Measurements from ENCODE around the gene CALM3.
"Not testable (repeated sequence)": the region's sequence is repeated elsewhere in the genome, so short reads cannot be mapped to it uniquely, and the experiment has no call there.

The CALM3 gene
- total RNA-seq, result 120 to 157 (median 136) reads per million in 4 experiments

- no peak for DNase-seq
These were observed at the start of gene CALM3 for GRCh38 chr19:46601318-46602224. TSS of gene CALM3 (plus strand) at chr19:46601330. CDS start at chr19:46601435, 105 bp downstream.

GRCh38 chr19:46552891-46553290 is 48.2 kb upstream of the CALM3 start:
- DNase-seq, result no peak

GRCh38 chr19:46554161-46554560 is 47.0 kb upstream of the CALM3 start:
- no peak for DNase-seq

- no peak for DNase-seq
These were observed 45.4 kb upstream of the CALM3 start for GRCh38 chr19:46555628-46556280.

GRCh38 chr19:46556471-46556870 is 44.7 kb upstream of the CALM3 start:
- not testable (repeated sequence) for DNase-seq

GRCh38 chr19:46559203-46559602 is 41.9 kb upstream of the CALM3 start:
- DNase-seq, result no peak

- not testable (repeated sequence) for DNase-seq
These were observed 41.5 kb upstream of the CALM3 start for GRCh38 chr19:46559675-46560074.

GRCh38 chr19:46564701-46565100 is 36.4 kb upstream of the CALM3 start:
- DNase-seq, result no peak

DNA sequence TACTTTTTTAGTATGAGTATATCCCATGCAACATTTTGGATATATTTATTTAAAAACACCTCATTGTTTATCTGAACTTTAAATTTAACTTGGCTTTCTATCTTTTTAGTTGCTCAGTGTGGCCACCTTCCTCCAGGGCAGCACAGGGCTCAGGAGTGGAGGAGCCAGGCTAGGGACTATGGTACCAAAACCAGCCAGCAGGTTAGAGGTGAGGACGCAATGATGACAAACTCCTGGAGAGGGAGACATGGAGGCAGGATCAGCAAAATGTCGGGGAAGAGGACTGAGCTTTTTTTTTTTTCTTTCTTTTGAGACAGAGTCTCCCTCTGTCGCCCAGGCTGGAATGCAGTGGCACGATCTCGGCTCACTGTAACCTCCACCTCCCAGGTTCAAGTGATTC is 29.6 kb upstream of the CALM3 start:
- DNase-seq, result no peak

GRCh38 chr19:46573679-46574498 is 27.2 kb upstream of the CALM3 start:
- DNase-seq, result no peak

DNA sequence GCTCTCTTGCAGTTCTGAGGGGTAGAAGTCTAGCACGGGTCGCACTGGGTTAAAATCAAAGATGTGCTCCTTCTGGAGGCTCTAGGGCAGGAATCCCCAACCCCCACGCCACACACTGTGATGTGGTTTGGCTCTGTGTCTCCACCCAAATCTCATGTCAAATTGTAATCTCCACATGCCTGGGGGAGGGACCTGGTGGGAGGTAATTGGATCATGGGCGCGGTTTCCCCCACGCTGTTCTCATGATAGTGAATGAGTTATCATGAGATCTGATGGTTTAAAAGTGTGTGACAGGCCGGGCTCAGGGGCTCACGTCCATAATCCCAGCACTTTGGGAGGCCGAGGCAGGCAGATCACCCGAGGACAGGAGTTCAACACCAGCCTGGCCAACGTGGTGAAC is 26.6 kb upstream of the CALM3 start:
- no peak for DNase-seq

DNA sequence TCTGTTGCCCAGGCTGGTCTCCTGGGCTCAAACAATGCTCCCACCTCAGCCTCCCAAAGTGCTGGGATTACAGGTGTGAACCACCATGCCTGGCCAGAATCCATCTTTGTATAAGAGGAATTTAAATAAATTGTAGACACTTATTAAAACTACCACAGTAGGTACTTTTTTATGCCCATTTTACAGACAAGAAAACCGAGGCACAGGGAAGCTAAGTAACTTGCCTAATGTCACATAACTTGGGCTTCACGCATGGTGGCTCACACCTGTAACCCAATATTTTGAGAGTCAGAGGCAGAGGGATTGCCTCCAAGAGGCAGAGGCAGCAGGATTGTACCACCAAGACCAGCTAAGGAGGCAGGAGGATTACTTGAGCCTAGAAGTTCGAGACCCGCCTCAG is 22.7 kb upstream of the CALM3 start:
- DNase-seq, result no peak

- peak; percentile 12 for DNase-seq
These were observed 21.7 kb upstream of the CALM3 start for GRCh38 chr19:46579361-46579879.

GRCh38 chr19:46580247-46580646 is 20.9 kb upstream of the CALM3 start:
- DNase-seq, result no peak

DNA sequence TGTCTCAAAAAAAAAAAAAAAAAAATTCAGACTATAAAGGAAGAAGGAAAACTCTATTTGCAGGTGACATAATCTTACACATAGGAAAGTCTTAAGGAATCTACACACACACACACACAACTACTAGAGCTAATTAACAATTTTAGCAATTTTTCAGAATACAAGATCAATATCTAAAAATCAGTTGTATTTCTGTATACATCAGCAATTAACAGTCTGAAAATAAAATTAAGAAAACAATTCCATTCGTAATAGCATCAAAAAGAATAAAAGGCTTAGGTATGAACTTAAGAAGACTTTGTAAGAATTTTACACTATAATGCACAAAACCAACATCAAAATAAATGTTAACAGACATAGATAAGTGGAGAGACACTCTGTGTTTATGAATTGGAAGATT is 15.6 kb upstream of the CALM3 start:
- DNase-seq, result no peak

DNA sequence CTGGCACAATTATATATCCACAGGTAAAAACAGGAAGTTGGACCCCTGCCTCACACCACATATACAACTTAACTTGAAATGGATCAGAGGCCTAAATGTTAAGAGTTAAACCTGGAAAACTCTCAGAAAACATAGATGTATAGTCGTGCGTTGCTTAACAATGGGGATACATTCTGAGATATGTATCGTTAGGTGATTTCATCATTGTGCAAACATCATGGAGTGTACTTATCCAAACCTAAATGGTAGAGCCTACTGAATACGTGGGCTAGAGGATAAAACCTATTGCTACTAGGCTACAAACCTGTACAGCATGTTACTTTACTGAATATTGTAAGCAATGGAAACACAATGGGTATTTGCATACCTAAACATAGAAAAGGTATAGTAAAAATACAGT is 14.8 kb upstream of the CALM3 start:
- no peak for DNase-seq

DNA sequence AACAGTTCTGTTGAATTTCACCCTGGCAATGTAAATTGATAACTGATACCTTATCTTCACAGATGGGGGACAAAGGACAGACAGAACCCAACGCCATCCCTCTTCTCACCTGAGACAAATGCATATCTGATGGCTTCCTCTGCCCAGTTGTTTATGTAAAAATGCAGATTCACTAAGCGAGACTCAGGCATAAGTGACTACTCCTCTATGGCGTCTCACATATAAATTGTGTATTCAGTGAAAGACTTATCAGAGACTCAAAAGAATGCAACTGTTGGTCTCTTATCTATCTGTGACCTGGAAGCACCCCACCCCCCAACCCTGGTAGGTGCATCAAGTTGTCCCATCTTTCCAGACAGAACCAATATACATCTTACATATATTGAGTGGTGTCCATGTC is 13.3 kb upstream of the CALM3 start:
- no peak for DNase-seq

- DNase-seq, result no peak
These were observed 9.9 kb upstream of the CALM3 start for GRCh38 chr19:46591254-46591653.

DNA sequence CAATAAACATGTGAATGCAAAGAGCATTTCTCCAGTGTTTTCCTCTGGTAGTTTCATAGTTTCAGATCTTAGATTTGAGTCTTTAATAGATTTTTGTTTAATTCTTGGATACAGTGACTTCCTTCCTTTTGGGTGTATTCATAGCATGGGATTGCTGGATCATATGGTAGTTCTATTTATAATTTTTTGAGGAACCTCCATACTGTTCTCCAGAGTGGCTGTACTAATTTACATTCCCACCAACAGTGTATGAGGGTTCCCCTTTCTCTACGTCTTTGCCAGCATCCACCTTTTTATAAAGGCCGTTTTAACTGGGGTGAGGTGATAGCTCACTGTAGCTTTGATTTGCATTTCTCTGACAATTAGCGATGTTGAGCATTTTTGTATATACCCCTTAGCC is 9.3 kb upstream of the CALM3 start:
- DNase-seq, result no peak

DNA sequence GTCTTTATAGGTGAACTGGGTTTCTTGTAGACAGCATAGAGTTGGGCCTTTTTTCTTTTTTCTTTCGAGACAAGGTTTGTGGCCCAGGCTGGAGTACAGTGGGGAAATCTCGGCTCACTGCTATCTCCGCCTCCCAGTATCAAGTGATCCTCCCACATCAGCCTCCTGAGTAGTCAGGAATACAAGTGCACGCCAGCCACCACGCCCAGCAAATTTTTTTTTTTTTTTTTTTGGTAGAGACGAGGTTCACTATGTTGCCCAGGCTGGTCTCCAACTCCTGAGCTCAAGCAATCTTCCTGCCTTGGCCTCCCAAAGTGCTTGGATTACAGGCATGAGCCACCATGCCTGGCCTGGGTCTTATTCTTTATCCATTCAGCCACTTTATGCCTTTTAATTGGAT is 5.1 kb upstream of the CALM3 start:
- DNase-seq, result no peak

- no peak for DNase-seq
These were observed 2.7 kb upstream of the CALM3 start for GRCh38 chr19:46598372-46598917.

DNA sequence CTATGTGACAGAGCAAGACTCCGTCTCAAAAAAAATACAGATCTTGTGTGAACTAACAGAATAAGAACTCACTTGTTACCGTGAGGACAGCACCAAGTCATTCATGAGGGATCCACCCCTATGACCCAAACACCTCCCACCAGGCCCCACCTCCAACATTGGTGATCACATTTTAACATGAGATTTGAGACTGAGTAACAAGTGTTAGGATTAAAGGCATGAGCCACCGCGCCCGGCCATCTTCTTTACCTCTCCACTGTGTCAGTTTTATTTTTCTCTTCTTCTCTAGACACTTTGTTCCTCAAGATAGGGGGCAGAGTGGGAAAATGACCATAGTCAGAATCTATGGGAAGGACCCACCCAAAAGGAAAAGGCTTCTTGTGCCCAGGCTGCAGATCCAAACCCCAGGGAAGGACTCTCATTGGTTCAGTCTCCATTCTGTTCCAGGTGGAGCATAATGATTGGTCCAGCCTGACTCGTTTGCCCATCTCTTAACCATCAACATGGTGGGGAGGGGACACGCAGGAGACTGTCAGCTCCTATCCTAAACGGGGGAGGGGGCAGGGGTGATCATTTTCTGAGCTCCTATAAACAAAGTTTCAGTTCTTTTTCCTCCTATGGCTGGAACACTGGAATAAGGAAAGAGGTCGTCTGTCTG is 1.3 kb upstream of the CALM3 start:
- no peak for DNase-seq

Measured in effector CD8-positive, alpha-beta T cell (primary cell).